Measurements from ENCODE around the gene NCSTN.
"Not testable (repeated sequence)": the region's sequence is repeated elsewhere in the genome, so short reads cannot be mapped to it uniquely, and the experiment has no call there.

Gene NCSTN

DNA sequence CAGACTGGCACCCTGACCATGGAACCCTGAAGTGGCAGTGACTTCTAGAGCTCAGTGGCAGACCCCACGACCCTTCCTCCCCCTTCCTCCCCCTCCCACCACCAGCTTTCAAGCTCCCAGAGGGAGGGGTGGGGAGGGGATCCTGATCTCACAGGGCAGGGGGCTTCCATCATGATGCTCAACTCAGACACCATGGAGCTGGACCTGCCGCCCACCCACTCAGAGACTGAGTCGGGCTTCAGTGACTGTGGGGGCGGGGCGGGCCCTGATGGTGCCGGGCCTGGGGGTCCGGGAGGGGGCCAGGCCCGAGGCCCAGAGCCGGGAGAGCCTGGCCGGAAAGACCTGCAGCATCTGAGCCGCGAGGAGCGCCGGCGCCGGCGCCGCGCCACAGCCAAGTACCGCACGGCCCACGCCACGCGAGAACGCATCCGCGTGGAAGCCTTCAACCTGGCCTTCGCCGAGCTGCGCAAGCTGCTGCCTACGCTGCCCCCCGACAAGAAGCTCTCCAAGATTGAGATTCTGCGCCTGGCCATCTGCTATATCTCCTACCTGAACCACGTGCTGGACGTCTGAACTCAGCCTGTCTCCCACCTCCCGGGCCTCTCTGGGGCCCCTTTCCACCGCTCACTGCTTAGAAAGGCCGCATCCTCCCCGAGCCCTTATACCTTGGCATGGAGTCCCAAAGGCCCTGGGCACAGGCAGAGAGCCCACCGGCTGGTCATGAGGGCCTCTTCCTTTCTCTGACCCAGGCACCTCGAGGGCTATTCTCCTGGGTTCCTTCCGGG, 27.6 kb downstream of the NCSTN start:
- no peak for DNase-seq (ENCODE audit: low read depth, low spot score)

- DNase-seq (ENCODE audit: low read depth, low spot score) = no peak
These were observed 28.1 kb downstream of the NCSTN start for GRCh38 chr1:160371346-160371631.

DNA sequence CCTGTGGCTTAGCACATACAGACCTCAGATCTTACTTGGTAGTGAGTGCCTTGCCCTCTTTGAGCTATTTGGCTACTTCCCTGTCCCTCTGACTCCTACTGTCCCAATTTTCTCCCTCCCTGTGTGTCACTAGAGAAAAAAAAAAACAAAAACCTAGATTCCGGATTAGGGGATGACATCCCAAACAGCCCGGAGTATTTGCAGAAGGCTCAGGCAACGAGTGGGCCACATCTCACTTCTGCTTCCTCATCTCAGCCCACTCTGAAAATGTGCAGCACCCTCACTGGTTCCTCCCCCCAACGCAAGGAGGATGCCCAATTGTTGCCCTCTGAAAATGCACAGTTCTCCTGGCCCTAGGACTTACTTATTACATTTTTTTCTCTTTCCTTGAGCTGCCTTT, 28.6 kb downstream of the NCSTN start:
- DNase-seq (ENCODE audit: low read depth, low spot score) = no peak

DNA sequence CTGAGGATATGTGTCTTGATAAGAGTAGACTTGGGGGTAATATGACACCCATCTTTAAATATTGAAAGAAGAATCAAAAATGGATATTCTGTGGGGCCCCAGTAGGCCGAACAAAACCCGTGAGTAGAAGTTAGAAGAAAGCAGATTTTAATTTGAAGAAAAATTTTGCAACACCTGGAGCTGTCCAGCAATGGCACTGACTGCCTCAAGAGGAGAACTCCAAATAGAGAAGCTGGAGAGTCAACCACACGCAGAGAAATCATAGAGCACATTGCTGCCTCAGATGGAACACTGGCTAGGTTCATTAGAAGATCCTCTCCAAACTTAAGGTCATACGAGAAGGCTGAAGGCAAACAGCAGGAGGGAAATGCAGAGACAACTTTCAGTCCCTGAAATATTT, 30.5 kb downstream of the NCSTN start:
- DNase-seq (ENCODE audit: low read depth, low spot score) = no peak

DNA sequence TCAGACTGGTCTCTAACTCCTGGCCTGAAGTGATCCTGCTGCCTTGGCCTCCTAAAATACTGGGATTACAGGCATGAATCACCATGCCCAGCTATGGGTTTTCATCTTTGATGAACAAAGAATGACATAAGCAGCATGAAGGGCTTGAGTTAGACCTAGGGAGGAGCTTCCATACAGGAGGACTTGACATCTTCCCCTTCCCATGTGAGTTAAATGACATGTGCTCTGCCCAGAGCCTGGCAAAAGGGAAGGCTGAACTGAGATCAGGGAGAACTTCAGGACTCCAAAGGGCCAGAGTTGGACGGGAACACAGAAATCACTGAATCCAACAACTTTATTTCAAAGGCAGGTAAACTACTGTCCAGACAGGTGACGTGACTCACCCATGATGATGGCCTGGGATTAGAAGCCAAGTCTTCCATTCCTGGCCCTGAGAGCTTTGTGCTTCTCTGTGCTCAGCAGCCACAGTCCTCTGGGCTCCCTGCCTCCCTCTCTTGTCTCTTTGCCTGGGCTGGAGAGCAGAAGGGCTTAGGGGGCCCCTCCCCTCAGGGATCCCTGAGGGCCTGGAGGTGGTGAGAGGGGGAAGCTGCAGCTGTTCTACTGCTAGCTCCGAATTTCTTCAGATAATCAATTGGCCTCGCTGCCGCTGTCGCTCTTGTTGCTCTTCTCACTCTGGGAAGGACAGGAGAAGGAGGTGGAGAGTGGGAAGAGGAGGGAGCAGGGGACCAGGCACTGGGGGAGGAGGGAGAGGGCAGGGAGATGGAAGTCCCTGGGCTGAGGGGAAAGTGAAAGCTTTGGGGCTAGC, 31.3 kb downstream of the NCSTN start:
- no peak for DNase-seq (ENCODE audit: low read depth, low spot score)

GRCh38 chr1:160375788-160376524, 32.8 kb downstream of the NCSTN start:
- DNase-seq (ENCODE audit: low read depth, low spot score) = no peak

- no peak for DNase-seq (ENCODE audit: low read depth, low spot score)
These were observed 33.4 kb downstream of the NCSTN start for GRCh38 chr1:160376525-160377131.

- no peak for DNase-seq (ENCODE audit: low read depth, low spot score)
These were observed 34.5 kb downstream of the NCSTN start for GRCh38 chr1:160377585-160378206.

DNA sequence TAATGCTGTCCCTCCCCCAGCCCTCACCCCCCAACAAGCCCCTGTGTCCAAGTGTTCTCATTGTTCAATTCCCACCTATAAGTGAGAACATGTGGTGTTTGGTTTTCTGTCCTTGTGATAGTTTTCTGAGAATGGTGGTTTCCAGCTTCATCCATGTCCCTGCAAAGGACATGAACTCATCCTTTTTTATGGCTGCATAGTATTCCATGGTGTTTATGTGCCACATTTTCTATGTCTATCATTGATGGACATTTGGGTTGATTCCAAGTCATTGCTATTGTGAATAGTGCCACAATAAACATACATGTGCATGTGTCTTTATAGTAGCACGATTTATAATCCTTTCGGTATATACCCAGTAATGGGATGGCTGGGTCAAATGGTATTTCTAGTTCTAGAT, 41.6 kb downstream of the NCSTN start:
- not testable (repeated sequence) for DNase-seq (ENCODE audit: low read depth, low spot score)

GRCh38 chr1:160388406-160388805, 45.2 kb downstream of the NCSTN start:
- DNase-seq (ENCODE audit: low read depth, low spot score) = not testable (repeated sequence)

DNA sequence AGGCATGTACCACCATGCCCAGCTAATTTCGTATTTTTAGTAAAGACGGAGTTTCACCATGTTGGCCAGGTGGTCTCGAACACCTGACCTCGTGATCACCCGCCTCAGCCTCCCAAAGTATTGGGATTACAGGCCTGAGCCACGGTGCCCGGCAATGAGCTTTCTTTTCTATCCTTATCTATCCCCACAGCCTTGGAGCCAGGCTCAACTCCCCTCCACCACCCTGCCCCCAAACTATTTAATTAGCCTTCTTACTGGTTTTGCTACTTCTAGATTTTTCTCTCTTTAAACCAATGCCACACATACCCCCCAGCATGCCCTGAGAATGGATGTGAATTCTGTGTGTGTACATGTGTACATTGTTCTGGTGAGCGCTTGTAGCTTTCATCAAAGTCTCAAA, 51.5 kb downstream of the NCSTN start:
- DNase-seq (ENCODE audit: low read depth, low spot score) = no peak

DNA sequence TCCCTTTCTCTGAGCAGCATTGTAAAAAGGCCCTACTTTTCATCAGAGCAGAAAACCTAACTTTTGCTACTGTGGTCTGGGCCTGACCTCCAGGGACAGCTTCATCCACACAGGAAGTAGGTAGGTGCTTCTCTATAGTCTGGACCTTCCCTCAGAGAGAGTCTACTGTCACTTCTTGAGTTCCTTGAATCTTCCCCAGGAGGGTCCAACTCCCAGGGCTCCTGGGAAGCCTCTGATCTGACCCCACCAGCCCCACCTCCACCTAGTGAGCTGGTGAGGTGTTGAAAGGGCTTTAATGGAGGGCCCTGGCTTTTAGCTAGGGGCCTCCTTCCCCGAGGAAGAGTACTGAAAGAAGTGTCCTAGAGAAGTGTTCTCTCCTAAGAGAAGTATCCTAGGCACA, 54.5 kb downstream of the NCSTN start:
- no peak for DNase-seq (ENCODE audit: low read depth, low spot score)

DNA sequence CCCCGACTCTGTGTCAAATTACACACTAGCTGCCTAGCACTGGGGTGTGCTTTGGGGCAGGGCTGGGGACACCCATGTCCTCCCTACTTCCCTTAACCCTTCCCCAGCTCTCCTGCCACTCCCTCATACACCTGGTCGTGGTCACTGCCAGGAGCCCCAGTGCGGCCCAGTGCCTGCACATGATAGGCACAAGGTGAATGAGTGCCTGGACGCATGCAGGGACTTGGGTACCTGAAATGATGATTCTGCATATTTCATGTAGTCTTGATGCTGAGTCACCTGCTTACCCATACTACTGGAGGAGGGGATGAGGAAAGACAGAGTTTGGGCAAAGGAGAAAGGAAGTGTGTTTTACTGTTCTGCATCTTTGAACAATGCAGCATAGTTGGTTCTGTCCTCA, 55.6 kb downstream of the NCSTN start:
- no peak for DNase-seq (ENCODE audit: low read depth, low spot score)

- no peak for DNase-seq (ENCODE audit: low read depth, low spot score)
These were observed 56.5 kb downstream of the NCSTN start for GRCh38 chr1:160399544-160400222.

DNA sequence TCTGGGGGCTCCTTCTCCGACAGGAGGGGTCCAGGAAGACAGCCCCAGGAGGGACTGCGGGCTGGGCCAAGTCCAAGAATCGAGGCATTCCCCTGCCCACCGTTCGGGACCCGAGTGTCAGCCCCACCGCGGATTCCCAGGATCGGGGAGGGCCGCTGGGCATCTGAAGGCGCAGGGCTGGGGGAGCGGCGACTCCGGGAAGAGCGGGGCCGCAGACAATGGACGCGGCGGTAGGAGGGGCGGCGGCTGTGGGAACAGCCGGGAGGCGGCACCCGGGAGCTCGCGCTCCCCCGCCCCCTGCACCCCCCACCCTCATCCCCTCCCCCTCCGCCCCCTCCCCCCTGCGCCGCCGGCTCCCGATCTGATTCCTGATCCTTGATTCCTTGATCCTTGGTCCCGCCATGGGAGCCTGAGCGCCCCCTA, 57.1 kb downstream of the NCSTN start, which contains the start of gene VANGL2:
VANGL2 (plus strand) TSS at position 342 of the 423 bp plus-strand sequence. CDS start 15,274 bp downstream, outside the sequence.
- DNase-seq (ENCODE audit: low read depth, low spot score) = no peak

- DNase-seq (ENCODE audit: low read depth, low spot score) = no peak
These were observed 57.7 kb downstream of the NCSTN start for GRCh38 chr1:160400646-160401486.

DNA sequence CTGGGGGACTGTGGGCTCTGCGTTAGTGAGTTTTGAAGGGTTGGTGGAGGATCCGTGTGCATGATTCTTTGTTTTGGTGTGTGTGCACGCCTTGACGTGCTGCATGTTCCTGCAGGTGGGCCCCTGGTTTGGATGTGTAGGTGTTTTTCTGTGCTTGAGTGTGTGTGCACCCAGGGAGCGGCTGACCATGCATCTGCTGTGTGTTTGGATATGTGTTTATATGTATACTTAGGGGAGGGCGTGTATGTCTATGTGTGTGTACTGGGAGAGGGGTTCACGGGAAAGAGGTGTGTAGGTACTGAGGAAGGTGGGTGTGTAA, 58.3 kb downstream of the NCSTN start:
- DNase-seq (ENCODE audit: low read depth, low spot score) = no peak

- DNase-seq (ENCODE audit: low read depth, low spot score) = no peak
These were observed 59.0 kb downstream of the NCSTN start for GRCh38 chr1:160402001-160402795.

DNA sequence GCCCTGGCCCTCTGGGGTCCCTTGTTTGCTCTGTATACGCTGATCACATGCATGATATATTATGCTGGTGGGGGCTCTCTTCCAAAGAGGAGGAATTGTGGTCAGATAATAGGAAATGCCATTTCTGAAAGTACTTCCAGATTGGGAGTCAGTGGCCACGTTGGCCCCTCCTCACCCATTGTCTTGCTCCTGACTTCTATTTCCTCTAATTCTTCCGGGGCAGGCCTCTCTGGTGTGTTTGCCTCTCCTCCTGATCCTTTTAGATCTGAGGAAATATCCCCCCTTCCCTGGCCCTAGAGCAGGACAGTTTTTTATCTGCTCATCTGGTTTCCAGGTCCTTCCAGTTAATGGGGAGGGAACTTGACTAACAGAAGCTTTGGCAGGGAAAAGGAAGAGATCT, 60.1 kb downstream of the NCSTN start:
- no peak for DNase-seq (ENCODE audit: low read depth, low spot score)

All from activated naive CD8-positive, alpha-beta T cell treated with anti-CD3 and anti-CD28 coated beads, Interleukin-2, amount 50 U/mL, for 16 hours (primary cell).